ENCODE data around the gene AGXT.

The AGXT gene

GRCh38 chr2:240912878-240913809, 44.5 kb downstream of the AGXT start:
- FAIRE-seq = no peak
- DNase-seq (ENCODE audit: insufficient read length, low spot score) = no peak

DNA sequence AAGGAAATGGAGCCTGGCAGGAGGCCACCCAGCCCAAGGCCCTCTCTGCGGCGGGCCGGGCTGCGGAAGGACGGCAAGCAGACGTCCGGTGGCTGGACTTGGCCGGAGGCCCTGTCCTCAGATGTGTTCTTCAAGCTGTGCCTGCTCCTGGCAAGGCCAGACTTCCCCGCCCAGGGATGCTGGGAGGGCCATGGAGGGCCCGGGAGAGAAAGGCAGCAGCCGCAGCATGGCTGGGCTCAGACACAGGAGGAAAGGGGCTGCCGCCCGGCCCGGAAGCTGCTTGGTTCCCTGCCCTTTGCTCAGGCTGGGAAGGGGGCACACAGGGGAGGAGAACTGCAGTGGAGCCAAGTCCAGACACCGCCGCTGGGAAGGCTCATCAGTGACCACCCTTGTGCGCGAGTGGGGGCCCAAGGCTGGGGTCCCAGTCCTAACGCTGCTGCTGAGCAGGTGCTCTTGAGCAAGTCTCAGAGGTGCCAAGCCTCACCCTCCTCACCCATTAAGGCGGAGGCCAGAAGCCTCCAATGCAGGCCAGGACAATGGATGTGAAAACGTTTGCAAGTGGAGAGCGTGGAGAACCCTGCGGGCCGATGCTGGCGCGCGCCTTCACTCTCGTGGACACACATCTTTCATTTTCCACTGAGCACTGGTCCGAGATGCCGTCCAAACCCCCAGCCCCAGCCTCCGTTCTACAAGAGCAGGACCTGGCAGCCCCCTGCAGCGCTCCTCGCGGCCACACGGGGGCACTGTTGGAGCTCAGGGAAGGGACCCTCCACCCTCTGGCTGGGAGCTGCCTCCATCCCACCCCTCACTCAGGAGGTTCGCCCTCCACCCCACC, 45.4 kb downstream of the AGXT start:
- FAIRE-seq = peak; percentile 28
- peak; percentile 75 for DNase-seq (ENCODE audit: insufficient read length, low spot score)

DNA sequence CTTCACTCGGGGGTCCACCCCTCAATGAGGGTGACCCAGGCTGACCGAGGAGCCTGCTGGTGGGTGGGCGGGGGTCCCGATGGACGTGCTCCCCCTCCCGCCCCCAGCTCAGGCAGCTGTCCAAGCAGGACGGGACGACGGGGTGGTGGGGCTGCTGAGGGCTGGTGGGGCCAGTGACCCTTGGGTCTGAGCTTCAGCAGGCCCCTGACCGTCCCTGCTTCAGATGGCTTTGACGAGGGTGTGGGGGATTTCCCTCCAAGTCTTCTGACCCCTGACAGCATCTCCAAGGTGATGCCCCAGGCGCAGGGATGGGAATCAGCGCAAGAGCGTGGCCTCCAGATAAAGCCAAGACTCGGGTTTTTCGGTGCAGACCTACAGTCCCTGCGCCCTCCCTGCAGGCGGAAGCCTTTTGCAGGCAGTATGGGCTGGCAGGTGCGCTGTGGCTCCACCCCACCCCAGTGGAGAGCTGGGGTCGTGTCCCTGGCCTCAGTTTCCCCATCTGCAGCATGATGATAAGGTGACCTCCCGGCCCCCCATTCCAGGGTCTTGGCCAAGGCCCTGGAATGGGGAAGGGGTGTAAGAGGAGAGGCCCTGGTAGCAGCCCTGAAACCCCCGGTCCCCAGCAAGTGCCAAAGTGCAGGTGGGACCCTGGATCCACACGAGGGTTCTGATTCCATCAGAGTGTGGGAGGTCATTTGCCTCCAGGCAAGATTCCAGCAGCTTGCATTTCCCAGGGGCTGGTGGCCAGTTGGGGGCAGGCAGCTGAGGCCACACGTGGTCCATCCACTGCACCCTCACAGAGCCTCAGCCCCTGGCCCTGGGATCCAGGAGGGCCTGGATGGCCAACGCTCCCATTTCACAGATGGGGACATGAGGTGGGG, 46.3 kb downstream of the AGXT start:
- FAIRE-seq = no peak
- no peak for DNase-seq (ENCODE audit: insufficient read length, low spot score)

DNA sequence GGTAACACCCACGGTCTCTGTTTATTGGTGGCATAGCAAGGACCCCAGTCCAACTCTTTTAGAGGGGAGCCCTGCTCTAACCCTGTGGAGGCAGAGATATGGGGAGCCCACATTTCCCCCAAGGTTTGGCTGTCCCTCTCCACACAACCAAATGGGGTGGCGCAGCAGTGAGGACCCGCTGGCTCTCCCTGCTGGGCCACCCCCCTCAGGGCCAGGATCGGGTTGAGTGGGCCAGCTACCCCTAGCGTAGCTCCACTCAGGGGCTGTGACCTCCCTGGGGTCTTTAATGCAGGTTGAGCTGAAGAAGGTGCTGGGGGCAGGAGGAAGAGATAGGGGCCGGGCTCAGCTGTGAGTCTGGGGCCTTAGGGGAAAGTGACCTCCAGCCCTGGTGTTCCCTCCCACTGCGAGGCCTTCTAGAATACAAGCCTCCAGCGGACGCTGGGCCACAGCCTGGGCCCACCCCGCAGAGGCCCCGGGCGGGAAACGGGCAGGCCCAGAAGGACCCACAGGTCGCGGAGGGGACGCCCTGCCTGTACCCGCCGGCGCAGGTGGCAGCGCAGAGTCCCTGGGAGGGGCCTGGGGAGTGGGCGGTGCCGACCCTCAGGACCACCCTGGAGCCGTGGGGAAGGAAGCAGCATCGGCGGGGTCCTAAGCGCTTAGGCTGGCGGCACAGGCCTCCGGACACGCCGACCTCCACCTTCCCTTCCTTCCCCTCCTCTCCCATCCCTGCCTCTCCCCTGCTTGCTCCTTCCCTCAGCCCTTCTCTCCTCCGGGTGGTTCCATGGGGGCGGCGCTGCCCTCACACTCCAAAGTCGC, 47.1 kb downstream of the AGXT start:
- FAIRE-seq (no peak), DNase-seq (ENCODE audit: insufficient read length, low spot score) (no peak)

DNA sequence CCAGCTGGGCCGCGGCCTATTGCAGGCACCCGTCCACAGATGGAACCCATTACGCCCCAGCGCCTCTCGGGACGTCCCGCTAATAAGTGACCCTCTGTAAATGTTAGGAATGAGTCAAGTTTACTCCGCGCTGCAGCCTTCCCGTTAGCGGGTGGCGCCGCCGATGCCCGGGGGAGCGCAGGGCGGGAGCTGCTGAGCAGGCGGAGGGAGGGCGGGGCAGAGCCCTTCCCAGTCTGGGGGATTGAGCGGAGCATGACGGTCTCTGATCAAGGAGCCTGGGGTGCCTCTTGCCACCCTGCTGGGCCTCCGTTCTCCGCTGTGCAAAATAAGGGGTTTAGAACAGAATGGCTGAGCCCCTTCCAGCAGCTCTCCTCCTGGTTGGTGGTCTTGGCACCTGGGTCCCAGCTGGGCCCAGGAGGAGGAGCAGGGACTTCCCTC, 48.0 kb downstream of the AGXT start:
- DNase-seq (ENCODE audit: insufficient read length, low spot score) (peak; percentile 41), FAIRE-seq (no peak)

GRCh38 chr2:240917009-240917683, 48.5 kb downstream of the AGXT start:
- FAIRE-seq (no peak), DNase-seq (ENCODE audit: insufficient read length, low spot score) (no peak)

- DNase-seq (ENCODE audit: insufficient read length, low spot score) (no peak), FAIRE-seq (no peak)
Measured at GRCh38 chr2:240917684-240918257, 49.1 kb downstream of the AGXT start.

- FAIRE-seq (no peak), DNase-seq (ENCODE audit: insufficient read length, low spot score) (no peak)
Measured at GRCh38 chr2:240918258-240919091, 49.9 kb downstream of the AGXT start.

GRCh38 chr2:240919161-240919781, 50.6 kb downstream of the AGXT start:
- no peak for FAIRE-seq
- no peak for DNase-seq (ENCODE audit: insufficient read length, low spot score)

DNA sequence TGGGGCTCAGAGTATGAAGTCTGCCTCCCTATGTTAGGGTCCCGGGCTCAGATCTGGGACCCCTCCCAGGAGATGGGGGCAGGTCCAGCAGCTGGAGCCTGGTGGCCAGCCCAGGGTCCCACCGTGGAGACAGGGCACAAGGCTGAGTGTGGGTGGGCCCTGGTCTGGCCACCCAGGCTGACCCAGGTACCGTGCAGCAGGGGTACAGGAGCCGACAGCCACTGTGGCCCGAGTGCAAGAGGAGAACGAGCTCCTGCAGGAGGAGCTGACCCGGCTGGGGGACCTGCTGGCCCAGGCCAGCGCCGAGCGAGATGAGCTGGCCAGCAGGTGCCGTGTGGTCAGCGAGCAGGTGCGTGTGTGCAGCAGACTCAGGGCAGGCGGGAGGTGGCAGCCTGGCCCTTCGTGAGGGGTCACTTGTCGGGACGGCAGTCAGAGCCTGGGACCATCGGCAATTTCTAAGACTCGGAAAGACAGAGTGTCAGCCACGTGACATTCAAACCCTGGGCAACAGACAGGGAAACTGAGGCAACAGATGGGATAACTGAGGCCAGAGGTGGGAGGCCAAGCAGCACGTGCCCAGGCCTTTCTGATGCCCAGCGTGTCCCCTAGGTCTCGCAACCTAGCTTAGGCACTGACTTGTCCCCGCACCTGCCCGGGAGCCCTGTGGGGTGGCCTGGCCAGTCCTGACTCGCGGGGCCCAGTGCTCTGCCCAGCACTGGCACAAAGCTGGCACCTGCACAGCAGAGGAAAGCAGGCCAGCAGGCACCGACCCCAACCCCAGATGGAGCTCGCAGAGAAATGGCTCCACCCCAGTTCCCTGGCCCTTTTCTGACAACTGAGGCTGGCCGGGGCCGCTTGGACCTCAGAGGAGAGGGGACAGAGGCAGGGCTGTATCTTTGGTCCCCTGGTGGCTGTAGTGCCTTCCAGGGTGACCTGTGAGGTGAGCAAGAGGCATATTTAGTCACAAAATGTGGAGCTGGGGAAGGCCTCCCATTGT, 51.5 kb downstream of the AGXT start:
- no peak for DNase-seq (ENCODE audit: insufficient read length, low spot score)
- no peak for FAIRE-seq

- DNase-seq (ENCODE audit: insufficient read length, low spot score) (no peak), FAIRE-seq (no peak)
Measured at GRCh38 chr2:240920783-240921231, 52.2 kb downstream of the AGXT start.

DNA sequence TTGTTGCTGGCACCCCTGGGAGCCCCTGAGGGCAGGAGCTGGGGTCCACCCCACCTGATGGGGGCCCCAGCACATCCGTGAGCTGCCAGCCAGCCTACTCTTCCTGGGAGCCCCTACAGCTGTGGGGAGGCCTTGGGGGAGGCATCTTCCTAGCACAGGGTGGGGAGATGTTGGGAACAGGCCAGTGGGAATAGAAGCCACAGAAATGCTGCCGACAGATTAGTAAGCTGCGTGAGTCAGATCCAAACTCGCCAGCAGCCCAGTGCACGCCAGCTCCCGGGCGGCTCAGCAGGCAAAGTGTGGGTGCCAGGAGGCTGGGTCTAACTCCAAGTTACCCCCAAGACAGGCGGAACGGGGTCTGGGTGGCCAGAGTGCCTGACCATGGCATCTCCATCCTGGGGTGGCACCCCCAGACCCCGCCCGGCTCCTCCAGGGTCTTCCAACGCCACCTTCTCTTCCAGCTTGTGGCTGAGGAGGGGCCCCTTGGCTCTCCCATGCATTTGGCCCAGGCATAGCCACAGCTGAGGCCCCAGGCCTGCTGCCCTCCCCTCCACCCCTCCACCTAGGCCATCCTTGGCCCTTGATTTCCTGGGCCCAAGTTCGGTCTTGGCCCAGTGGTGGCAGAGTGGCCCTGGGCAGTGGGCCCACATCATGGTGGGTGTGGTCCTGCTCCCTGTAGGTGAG, 52.8 kb downstream of the AGXT start:
- peak; percentile 86 for FAIRE-seq

DNA sequence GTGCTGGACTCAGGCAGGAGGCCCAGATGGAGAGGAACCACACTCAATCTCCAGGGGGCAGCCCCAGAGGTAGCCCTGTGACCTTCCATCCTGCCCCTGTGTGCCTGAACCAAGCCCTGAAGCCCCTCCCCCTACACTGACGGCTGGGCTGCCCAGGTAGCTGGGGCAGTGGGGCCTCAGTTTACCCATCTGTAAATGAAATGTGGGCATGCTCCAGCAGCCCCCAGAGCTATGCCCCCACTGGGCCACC, 53.3 kb downstream of the AGXT start:
- DNase-seq (ENCODE audit: insufficient read length, low spot score) (no peak), FAIRE-seq (no peak)

More for the DNA sequence above, 52.8 kb downstream of the AGXT start:
- peak; percentile 84 for DNase-seq (ENCODE audit: insufficient read length, low spot score)

- no peak for DNase-seq (ENCODE audit: insufficient read length, low spot score)
Measured at GRCh38 chr2:240922245-240922981, 53.8 kb downstream of the AGXT start.

DNA sequence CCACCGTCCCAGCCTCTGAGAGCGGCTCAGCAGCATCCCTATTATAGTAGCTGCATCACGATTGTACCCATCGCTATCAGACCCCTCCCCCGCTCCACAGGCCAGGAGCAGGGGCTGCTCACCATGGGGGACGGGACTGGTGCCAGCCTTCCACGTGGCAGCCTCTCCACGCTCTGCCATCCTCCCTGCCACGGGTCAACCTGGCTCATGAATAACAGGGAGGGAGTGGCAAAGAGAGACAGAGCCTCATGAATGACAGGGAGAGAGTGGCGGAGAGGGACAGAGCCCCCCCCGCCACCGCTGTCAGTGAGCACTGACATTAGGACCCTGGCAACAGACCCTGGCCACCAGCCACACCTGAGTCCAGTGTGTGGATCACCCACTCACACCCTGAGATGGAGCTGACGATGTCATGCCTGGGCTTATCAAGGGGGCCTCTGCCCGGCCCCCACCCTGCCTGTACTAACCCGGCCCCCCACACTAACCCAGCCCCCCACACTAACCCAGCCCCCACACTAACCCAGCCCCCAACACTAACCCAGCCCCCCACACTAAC, 54.4 kb downstream of the AGXT start:
- DNase-seq (ENCODE audit: insufficient read length, low spot score) (no peak), FAIRE-seq (no peak)

More at GRCh38 chr2:240922245-240922981, 53.8 kb downstream of the AGXT start:
- FAIRE-seq = no peak

Measured in HTR-8/SVneo (cell line).